ENCODE measurements around the gene PCMT1. TPM values are rescaled to one million over a fixed set of nuclear protein-coding genes. Genes with fewer than 3 reads are reported as not detected.

The PCMT1 gene
- 10 to 100 TPM; 48.4 to 55.9 TPM for total RNA-seq
- 10 to 100 TPM; 51.9 to 72.1 TPM for polyA plus RNA-seq
- long read RNA-seq, donor 1, transcript PCMT1-203 (8 exons, 1,938 nt) = minor isoform, 87 of 205 reads
- long read RNA-seq, donor 1, transcript PCMT1-201 (7 exons, 1,293 nt) = minor isoform, 10 of 205 reads
- long read RNA-seq, donor 1, transcript PCMT1-205 (8 exons, 1,984 nt) = major isoform, 90 of 205 reads
- long read RNA-seq, donor 1, partial matches to known transcripts = 2 of 205 reads
- long read RNA-seq, donor 1, other reads (novel, unspliced or antisense) = 16 of 205 reads
- long read RNA-seq, donor 2, transcript PCMT1-203 (8 exons, 1,938 nt) = major isoform, 23 of 58 reads
- long read RNA-seq, donor 2, transcript PCMT1-201 (7 exons, 1,293 nt) = minor isoform, 9 of 58 reads
- long read RNA-seq, donor 2, transcript PCMT1-205 (8 exons, 1,984 nt) = minor isoform, 20 of 58 reads
- long read RNA-seq, donor 2, partial matches to known transcripts = 5 of 58 reads
- long read RNA-seq, donor 2, other reads (novel, unspliced or antisense) = 1 of 58 reads

- H3K4me1 ChIP-seq (ENCODE audit: control insufficient read depth in 1 of 2, insufficient read depth in 2 of 2, low read length in 2 of 2) = no peaks in the 10 kb centered on the region
- WGBS, 2 donors = 0 to 1% methylated on average over 46 to 60 of the region's 60 CpGs
Measured at GRCh38 chr6:149749594-149750135, at the start of gene PCMT1. PCMT1 (plus strand) TSS chr6:149749741; CDS start chr6:149749902, 161 bp downstream.

GRCh38 chr6:149701714-149702113 is 47.8 kb upstream of the PCMT1 start:
- DNase-seq = no peak
- no peaks in the 10 kb centered on the region for H3K9me3 ChIP-seq (ENCODE audit: control insufficient read depth, low read length)
- H3K4me3 ChIP-seq (ENCODE audit: low read length in 2 of 2) = no peak overlapping the region
- intact Hi-C loops (cut with DNase I) = no loop called here
- 55 to 72% methylated on average over 7 of the region's 7 CpGs for WGBS, 2 donors
- no peak overlapping the region for H3K27ac ChIP-seq (ENCODE audit: low read depth in 1 of 2, low read length in 2 of 2)
- no peak for ATAC-seq (ENCODE audit: low FRiP score)
- peaks cover 0 to 2% of the 10 kb centered on the region in 2 donors for H3K36me3 ChIP-seq (ENCODE audit: control insufficient read depth in 1 of 2, insufficient read depth in 2 of 2, low read length in 1 of 2)
- H3K27me3 ChIP-seq (ENCODE audit: control insufficient read depth in 1 of 2, insufficient read depth in 2 of 2, low read length in 1 of 2) = no peaks in the 10 kb centered on the region
- peaks cover 0 to 4% of the 10 kb centered on the region in 2 donors for H3K4me1 ChIP-seq (ENCODE audit: control insufficient read depth in 1 of 2, insufficient read depth in 2 of 2, low read length in 2 of 2)

More at GRCh38 chr6:149749594-149750135, at the start of gene PCMT1:
- H3K9me3 ChIP-seq (ENCODE audit: control insufficient read depth, low read length) = no peaks in the 10 kb centered on the region
- DNase-seq (peak; percentile 94 to 97), ATAC-seq (ENCODE audit: low FRiP score) (peak; percentile 97)
- H3K27ac ChIP-seq (ENCODE audit: low read depth in 1 of 2, low read length in 2 of 2) = peak within 1 kb of the TSS; percentile 36 to 87
- H3K27me3 ChIP-seq (ENCODE audit: control insufficient read depth in 1 of 2, insufficient read depth in 2 of 2, low read length in 1 of 2) = no peaks in the 10 kb centered on the region
- peak within 1 kb of the TSS; percentile 59 to 97 for H3K4me3 ChIP-seq (ENCODE audit: low read length in 2 of 2)
- no peaks in the 10 kb centered on the region for H3K36me3 ChIP-seq (ENCODE audit: control insufficient read depth in 1 of 2, insufficient read depth in 2 of 2, low read length in 1 of 2)
- intact Hi-C loops (cut with DNase I) = loop anchor here in 1 of 2 donors (10.0 kb wide), 1 partner anchor 115 kb away; the partner anchor contains the start of gene LRP11

- Histone ChIP-seq H3K4me1 (ENCODE audit: control insufficient read depth in 1 of 2, insufficient read depth in 2 of 2, low read length in 2 of 2) (peaks cover 0 to 2% of the 10 kb centered on the region in 2 donors), H3K27ac (ENCODE audit: low read depth in 1 of 2, low read length in 2 of 2) (no peak overlapping the region), H3K4me3 (ENCODE audit: low read length in 2 of 2) (no peak overlapping the region), H3K36me3 (ENCODE audit: control insufficient read depth in 1 of 2, insufficient read depth in 2 of 2, low read length in 1 of 2) (no peaks in the 10 kb centered on the region), H3K27me3 (ENCODE audit: control insufficient read depth in 1 of 2, insufficient read depth in 2 of 2, low read length in 1 of 2) (no peaks in the 10 kb centered on the region), H3K9me3 (ENCODE audit: control insufficient read depth, low read length) (no peaks in the 10 kb centered on the region)
- WGBS, 2 donors = 97 to 98% methylated on average over 5 of the region's 5 CpGs
- intact Hi-C loops (cut with DNase I) = loop anchor here in 1 of 2 donors (10.0 kb wide), 1 partner anchor 67 kb away; the partner anchor contains the start of gene KATNA1
- DNase-seq (no peak), ATAC-seq (ENCODE audit: low FRiP score) (no peak)
Measured at GRCh38 chr6:149711711-149712110, 37.8 kb upstream of the PCMT1 start.

GRCh38 chr6:149714442-149714841 is 35.1 kb upstream of the PCMT1 start:
- peaks cover 0 to 2% of the 10 kb centered on the region in 2 donors for H3K4me1 ChIP-seq (ENCODE audit: control insufficient read depth in 1 of 2, insufficient read depth in 2 of 2, low read length in 2 of 2)
- 95 to 97% methylated on average over 1 of the region's 1 CpG for WGBS, 2 donors

GRCh38 chr6:149716181-149716963 is 33.2 kb upstream of the PCMT1 start:
- Histone ChIP-seq H3K4me1 (ENCODE audit: control insufficient read depth in 1 of 2, insufficient read depth in 2 of 2, low read length in 2 of 2) (peaks cover 0 to 2% of the 10 kb centered on the region in 2 donors), H3K27me3 (ENCODE audit: control insufficient read depth in 1 of 2, insufficient read depth in 2 of 2, low read length in 1 of 2) (no peaks in the 10 kb centered on the region), H3K27ac (ENCODE audit: low read depth in 1 of 2, low read length in 2 of 2) (no peak overlapping the region), H3K4me3 (ENCODE audit: low read length in 2 of 2) (peak overlapping the region in 1 of 2 donors; percentile 37), H3K9me3 (ENCODE audit: control insufficient read depth, low read length) (no peaks in the 10 kb centered on the region), H3K36me3 (ENCODE audit: control insufficient read depth in 1 of 2, insufficient read depth in 2 of 2, low read length in 1 of 2) (no peaks in the 10 kb centered on the region)
- DNase-seq (no peak), ATAC-seq (ENCODE audit: low FRiP score) (no peak)
- WGBS, 2 donors = 27 to 31% methylated on average over 8 of the region's 8 CpGs
- intact Hi-C loops (cut with DNase I) = loop anchor here in 1 of 2 donors (10.0 kb wide), 1 partner anchor 72 kb away; the partner anchor contains the start of gene KATNA1

More at GRCh38 chr6:149714442-149714841, 35.1 kb upstream of the PCMT1 start:
- DNase-seq (no peak), ATAC-seq (ENCODE audit: low FRiP score) (no peak)
- Histone ChIP-seq H3K36me3 (ENCODE audit: control insufficient read depth in 1 of 2, insufficient read depth in 2 of 2, low read length in 1 of 2) (no peaks in the 10 kb centered on the region), H3K9me3 (ENCODE audit: control insufficient read depth, low read length) (no peaks in the 10 kb centered on the region), H3K4me3 (ENCODE audit: low read length in 2 of 2) (no peak overlapping the region), H3K27me3 (ENCODE audit: control insufficient read depth in 1 of 2, insufficient read depth in 2 of 2, low read length in 1 of 2) (no peaks in the 10 kb centered on the region), H3K27ac (ENCODE audit: low read depth in 1 of 2, low read length in 2 of 2) (no peak overlapping the region)
- intact Hi-C loops (cut with DNase I) = loop anchor here in 1 of 2 donors (10.0 kb wide), 1 partner anchor 70 kb away; the partner anchor contains the start of gene KATNA1

- WGBS, 2 donors = 0 to 2% methylated on average over 9 of the region's 9 CpGs
- peak overlapping the region; percentile 44 to 86 for H3K27ac ChIP-seq (ENCODE audit: low read depth in 1 of 2, low read length in 2 of 2)
- intact Hi-C loops (cut with DNase I) = loop anchor here in 1 of 2 donors (10.0 kb wide), 1 partner anchor 72 kb away; the partner anchor contains the start of gene KATNA1
- ATAC-seq (ENCODE audit: low FRiP score) (peak; percentile 3), DNase-seq (no peak)
- H3K9me3 ChIP-seq (ENCODE audit: control insufficient read depth, low read length) = no peaks in the 10 kb centered on the region
- H3K4me3 ChIP-seq (ENCODE audit: low read length in 2 of 2) = peak overlapping the region; percentile 58 to 69
- no peaks in the 10 kb centered on the region for H3K27me3 ChIP-seq (ENCODE audit: control insufficient read depth in 1 of 2, insufficient read depth in 2 of 2, low read length in 1 of 2)
- no peaks in the 10 kb centered on the region for H3K36me3 ChIP-seq (ENCODE audit: control insufficient read depth in 1 of 2, insufficient read depth in 2 of 2, low read length in 1 of 2)
- H3K4me1 ChIP-seq (ENCODE audit: control insufficient read depth in 1 of 2, insufficient read depth in 2 of 2, low read length in 2 of 2) = no peaks in the 10 kb centered on the region
Measured at GRCh38 chr6:149717255-149717587, 32.3 kb upstream of the PCMT1 start.

GRCh38 chr6:149717588-149718458 is 31.7 kb upstream of the PCMT1 start, which contains the start of gene LATS1:
LATS1 (minus strand) TSS chr6:149718101; CDS start chr6:149702126, 15,975 bp downstream.
- ATAC-seq (ENCODE audit: low FRiP score) (peak; percentile 96), DNase-seq (peak; percentile 95 to 97)
- intact Hi-C loops (cut with DNase I) = loop anchor here in 1 of 2 donors (10.0 kb wide), 1 partner anchor 73 kb away; the partner anchor contains the start of gene KATNA1

More at GRCh38 chr6:149717588-149718458, 31.7 kb upstream of the PCMT1 start, which contains the start of gene LATS1:
- Histone ChIP-seq H3K9me3 (ENCODE audit: control insufficient read depth, low read length) (no peaks in the 10 kb centered on the region), H3K36me3 (ENCODE audit: control insufficient read depth in 1 of 2, insufficient read depth in 2 of 2, low read length in 1 of 2) (no peaks in the 10 kb centered on the region), H3K4me3 (ENCODE audit: low read length in 2 of 2) (peak within 1 kb of the TSS; percentile 58 to 69), H3K27me3 (ENCODE audit: control insufficient read depth in 1 of 2, insufficient read depth in 2 of 2, low read length in 1 of 2) (no peaks in the 10 kb centered on the region), H3K4me1 (ENCODE audit: control insufficient read depth in 1 of 2, insufficient read depth in 2 of 2, low read length in 2 of 2) (no peaks in the 10 kb centered on the region), H3K27ac (ENCODE audit: low read depth in 1 of 2, low read length in 2 of 2) (peak within 1 kb of the TSS; percentile 71 to 86)
- 0% methylated on average over 64 to 82 of the region's 82 CpGs for WGBS, 2 donors

Measured in aorta (tissue), 5 donors.